H9 (cell line): ENCODE results near the gene ATP6V0A1. TPM values are rescaled to one million over a fixed set of nuclear protein-coding genes. Genes with fewer than 3 reads are reported as not detected.

Source experiments
- DNase-seq: peaks from one replicate; pipeline ENCODE4 v3.0.0-alpha.2; 2017
- H2AFZ ChIP-seq: one replicate; pipeline ENCODE4 v1.6.1; 2013; ENCODE audit warnings: mild to moderate bottlenecking, low read length, control low read depth, moderate library complexity
- H2AK5ac ChIP-seq: 2 replicates; pipeline ENCODE4 v1.6.1; 2013; ENCODE audit warnings: low read length, control low read depth, mixed read lengths; ENCODE audit not compliant: insufficient read length
- H2BK120ac ChIP-seq: one replicate; pipeline ENCODE4 v1.6.1; 2013; ENCODE audit warnings: low read depth, mild to moderate bottlenecking, low read length, control low read depth, inconsistent platforms; ENCODE audit not compliant: poor library complexity, severe bottlenecking
- H2BK12ac ChIP-seq: 2 replicates; pipeline ENCODE4 v1.6.1; 2013; ENCODE audit warnings: low read length, control low read depth, mixed read lengths, low read depth; ENCODE audit not compliant: insufficient read length
- H2BK15ac ChIP-seq: 2 replicates; pipeline ENCODE4 v1.6.1; 2013; ENCODE audit warnings: low read depth, low read length, control low read depth
- H2BK20ac ChIP-seq: one replicate; pipeline ENCODE4 v1.6.1; 2013; ENCODE audit warnings: low read depth, mild to moderate bottlenecking, low read length, control low read depth, inconsistent platforms; ENCODE audit not compliant: poor library complexity, severe bottlenecking
- H2BK5ac ChIP-seq: 2 replicates; pipeline ENCODE4 v1.6.1; 2013; ENCODE audit warnings: low read length, control low read depth, mixed read lengths; ENCODE audit not compliant: insufficient read length
- H3K14ac ChIP-seq: 2 replicates; pipeline ENCODE4 v1.6.1; 2013; ENCODE audit warnings: low read length, control low read depth; ENCODE audit not compliant: insufficient read depth
- H3K18ac ChIP-seq: 2 replicates; pipeline ENCODE4 v1.6.1; 2013; ENCODE audit warnings: low read depth, mild to moderate bottlenecking, mixed read lengths, low read length, control low read depth; ENCODE audit not compliant: insufficient read length
- H3K23ac ChIP-seq: 2 replicates; pipeline ENCODE4 v1.6.1; 2013; ENCODE audit warnings: low read length, control low read depth, mixed read lengths, low read depth; ENCODE audit not compliant: insufficient read length
- H3K23me2 ChIP-seq: 2 replicates; pipeline ENCODE4 v1.6.1; 2013; ENCODE audit warnings: low read depth, mild to moderate bottlenecking, mixed read lengths, low read length, control low read depth; ENCODE audit not compliant: insufficient read length, poor library complexity, severe bottlenecking
- H3K27ac ChIP-seq: 2 replicates; pipeline ENCODE4 v1.5.1; 2013; ENCODE audit warnings: low read length, control low read depth, mixed read lengths, low read depth; ENCODE audit not compliant: insufficient read length
- H3K27me3 ChIP-seq: 2 replicates; pipeline ENCODE4 v1.6.1; 2013; ENCODE audit warnings: low read length, control low read depth, inconsistent platforms; ENCODE audit not compliant: insufficient read depth
- H3K4ac ChIP-seq: 2 replicates; pipeline ENCODE4 v1.6.1; 2013; ENCODE audit warnings: low read depth, mild to moderate bottlenecking, control low read depth, inconsistent platforms, low read length, moderate library complexity
- H3K4me1 ChIP-seq: 2 replicates; pipeline ENCODE4 v1.6.1; 2013; ENCODE audit warnings: low read length, control low read depth, inconsistent platforms; ENCODE audit not compliant: insufficient read depth
- H3K4me2 ChIP-seq: 2 replicates; pipeline ENCODE4 v1.6.1; 2013; ENCODE audit warnings: low read length, control low read depth, mixed read lengths; ENCODE audit not compliant: insufficient read length, insufficient read depth
- H3K56ac ChIP-seq: 2 replicates; pipeline ENCODE4 v1.6.1; 2013; ENCODE audit warnings: low read depth, mild to moderate bottlenecking, mixed read lengths, low read length, control low read depth; ENCODE audit not compliant: insufficient read length
- H3K79me1 ChIP-seq: 2 replicates; pipeline ENCODE4 v1.6.1; 2013; ENCODE audit warnings: low read depth, mild to moderate bottlenecking, moderate library complexity, low read length, control low read depth, inconsistent platforms; ENCODE audit not compliant: insufficient read depth, poor library complexity, severe bottlenecking
- H3K79me2 ChIP-seq: 2 replicates; pipeline ENCODE4 v1.6.1; 2013; ENCODE audit warnings: low read length, control low read depth, inconsistent platforms; ENCODE audit not compliant: insufficient read depth
- H3K9ac ChIP-seq: 2 replicates; pipeline ENCODE4 v1.6.1; 2013; ENCODE audit warnings: low read length, control low read depth, mixed read lengths; ENCODE audit not compliant: insufficient read length; ENCODE audit errors: extremely low read depth
- H3K9me3 ChIP-seq: one replicate; pipeline ENCODE4 v1.6.1; 2013; ENCODE audit warnings: low read depth, low read length, inconsistent platforms; ENCODE audit not compliant: control insufficient read depth
- H3T11ph ChIP-seq: one replicate; pipeline ENCODE4 v1.6.1; 2013; ENCODE audit warnings: mild to moderate bottlenecking, low read length, control low read depth, inconsistent platforms
- H4K20me1 ChIP-seq: one replicate; pipeline ENCODE4 v1.6.1; 2013; ENCODE audit not compliant: control insufficient read depth, insufficient read length, insufficient read depth
- H4K5ac ChIP-seq: 2 replicates; pipeline ENCODE4 v1.6.1; 2013; ENCODE audit warnings: low read depth, mild to moderate bottlenecking, mixed read lengths, low read length, control low read depth; ENCODE audit not compliant: insufficient read length
- H4K8ac ChIP-seq: replicated peaks from 2 replicates; pipeline ENCODE4 v1.6.1; 2013; ENCODE audit warnings: low read length, control low read depth, mixed read lengths, low read depth; ENCODE audit not compliant: insufficient read length
- H4K91ac ChIP-seq: 2 replicates; pipeline ENCODE4 v1.6.1; 2013; ENCODE audit warnings: low read depth, mild to moderate bottlenecking, moderate library complexity, mixed read lengths, low read length, control low read depth; ENCODE audit not compliant: insufficient read length
- H3K27ac Mint-ChIP-seq, 3 experiments: 2 replicates in 2 of 3; 3 replicates in 1 of 3; pipeline ENCODE4 v1.8.0; 2020 to 2021; ENCODE audit warnings: mixed read lengths in 3 of 3, mild to moderate bottlenecking in 1 of 3, moderate library complexity in 1 of 3
- H3K27me3 Mint-ChIP-seq: 2 replicates; pipeline ENCODE4 v1.8.0; 2021; ENCODE audit warnings: low read depth, mild to moderate bottlenecking, moderate library complexity, mixed read lengths
- H3K36me3 Mint-ChIP-seq, 3 experiments: 2 replicates in 2 of 3; 3 replicates in 1 of 3; pipeline ENCODE4 v1.8.0; 2020 to 2021; ENCODE audit warnings: low read depth in 3 of 3, mixed read lengths in 3 of 3; ENCODE audit not compliant: insufficient read depth in 1 of 3
- H3K4me1 Mint-ChIP-seq, 2 experiments: 2 replicates each; pipeline ENCODE4 v1.8.0; 2020; ENCODE audit warnings: mixed read lengths in 2 of 2
- H3K4me3 Mint-ChIP-seq, 2 experiments: 2 replicates in 1 of 2; 3 replicates in 1 of 2; pipeline ENCODE4 v1.8.0; 2020 to 2021; ENCODE audit warnings: mild to moderate bottlenecking in 2 of 2, mixed read lengths in 2 of 2, moderate library complexity in 1 of 2
- H3K9me3 Mint-ChIP-seq, 2 experiments: 2 replicates in 1 of 2; 3 replicates in 1 of 2; pipeline ENCODE4 v1.8.0; 2020; ENCODE audit warnings: mild to moderate bottlenecking in 2 of 2, mixed read lengths in 2 of 2, moderate library complexity in 1 of 2
- WGBS: extraction: QIAGEN DNeasy Blood & Tissue Kit; methylation state at CpG from one replicate; pipeline ENCODE4 v1.1.7; 2013; ENCODE audit warnings: missing lambda C conversion rate, low lambda C conversion rate, mixed read lengths; ENCODE audit not compliant: insufficient read length; ENCODE audit errors: extremely low coverage; 5-methylcytosine and 5-hydroxymethylcytosine counted together
- total RNA-seq: library from RNA; stranded (reverse); gene quantifications from 2 replicates; pipeline ENCODE4 v1.2.1, GENCODE V29; 2021
- TF ChIP-seq, protein P1 (sequence below): fragments of 200-600 bp; sonication (generic); conservative IDR thresholded peaks from 3 replicates; pipeline ENCODE4 v1.8.0; 2021; ENCODE audit warnings: antibody characterized with exemption, mild to moderate bottlenecking

The ATP6V0A1 gene
- total RNA-seq, 1 experiment from 2014 or later: 54.1 TPM

DNA sequence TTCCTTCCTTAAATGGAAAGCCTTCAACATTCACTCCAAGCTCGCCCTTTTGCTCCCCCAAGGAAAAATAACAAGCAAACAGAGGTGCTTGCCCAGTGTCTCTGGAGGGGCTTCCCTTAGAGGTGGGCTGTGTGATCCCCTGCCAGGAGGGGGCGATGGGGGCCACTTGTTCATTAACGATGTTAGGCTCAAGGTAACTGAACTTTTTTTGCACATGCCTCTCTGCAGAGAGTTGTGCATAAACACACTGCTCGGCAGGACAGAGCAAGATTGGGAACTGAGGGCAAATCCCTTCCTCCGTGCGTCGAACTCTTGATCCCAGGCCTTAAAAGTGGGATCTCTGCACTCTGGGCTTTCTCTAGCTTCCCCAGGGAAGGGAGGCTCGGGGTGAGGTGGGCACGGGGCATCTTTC, 61.9 kb downstream of the ATP6V0A1 start:
- Histone ChIP-seq H3K27me3 (peaks cover 2% of the 10 kb centered on the region; the same call in 1 of the 2 replicates), H2AK5ac (no peak overlapping the region), H3K9me3 (no peaks in the 10 kb centered on the region), H3K9ac (no peak overlapping the region), H3K56ac (no peak overlapping the region), H3K4me2 (no peak overlapping the region), H2BK120ac (no peak overlapping the region), H2AFZ (no peak overlapping the region), H3K4ac (no peak overlapping the region), H2BK5ac (no peak overlapping the region), H2BK20ac (no peak overlapping the region), H4K5ac (no peak overlapping the region), H3K23me2 (no peaks in the 10 kb centered on the region), H3K79me1 (no peaks in the 10 kb centered on the region), H3K27ac (no peak overlapping the region), H3K23ac (no peak overlapping the region), H4K20me1 (no peaks in the 10 kb centered on the region), H3T11ph (no peak overlapping the region), H4K8ac (no peak overlapping the region), H2BK12ac (no peak overlapping the region), H3K4me1 (peaks cover 11% of the 10 kb centered on the region; the same call in 1 of the 2 replicates), H4K91ac (no peak overlapping the region), H3K79me2 (no peaks in the 10 kb centered on the region), H3K14ac (no peak overlapping the region), H2BK15ac (no peak overlapping the region), H3K18ac (peak overlapping the region; percentile 9)
- TF ChIP-seq, protein P1, sequence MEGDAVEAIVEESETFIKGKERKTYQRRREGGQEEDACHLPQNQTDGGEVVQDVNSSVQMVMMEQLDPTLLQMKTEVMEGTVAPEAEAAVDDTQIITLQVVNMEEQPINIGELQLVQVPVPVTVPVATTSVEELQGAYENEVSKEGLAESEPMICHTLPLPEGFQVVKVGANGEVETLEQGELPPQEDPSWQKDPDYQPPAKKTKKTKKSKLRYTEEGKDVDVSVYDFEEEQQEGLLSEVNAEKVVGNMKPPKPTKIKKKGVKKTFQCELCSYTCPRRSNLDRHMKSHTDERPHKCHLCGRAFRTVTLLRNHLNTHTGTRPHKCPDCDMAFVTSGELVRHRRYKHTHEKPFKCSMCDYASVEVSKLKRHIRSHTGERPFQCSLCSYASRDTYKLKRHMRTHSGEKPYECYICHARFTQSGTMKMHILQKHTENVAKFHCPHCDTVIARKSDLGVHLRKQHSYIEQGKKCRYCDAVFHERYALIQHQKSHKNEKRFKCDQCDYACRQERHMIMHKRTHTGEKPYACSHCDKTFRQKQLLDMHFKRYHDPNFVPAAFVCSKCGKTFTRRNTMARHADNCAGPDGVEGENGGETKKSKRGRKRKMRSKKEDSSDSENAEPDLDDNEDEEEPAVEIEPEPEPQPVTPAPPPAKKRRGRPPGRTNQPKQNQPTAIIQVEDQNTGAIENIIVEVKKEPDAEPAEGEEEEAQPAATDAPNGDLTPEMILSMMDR: peak; percentile 52
- Mint-ChIP-seq H3K27me3 (peaks cover 8% of the 10 kb centered on the region), H3K27ac (no peak overlapping the region), H3K36me3 (peaks cover 0 to 30% (median 25%) of the 10 kb centered on the region in 3 experiments; a peak in 5 of 7 replicates), H3K9me3 (no peaks in the 10 kb centered on the region), H3K4me1 (peaks cover 25 to 40% of the 10 kb centered on the region in 2 experiments), H3K4me3 (no peak overlapping the region; a peak in 1 of 5 replicates)
- peak; percentile 42 for DNase-seq
- WGBS: no CpG with 5 or more reads among the region's 9 CpGs
